ENCODE data around the gene INPPL1.

INPPL1 gene

DNA sequence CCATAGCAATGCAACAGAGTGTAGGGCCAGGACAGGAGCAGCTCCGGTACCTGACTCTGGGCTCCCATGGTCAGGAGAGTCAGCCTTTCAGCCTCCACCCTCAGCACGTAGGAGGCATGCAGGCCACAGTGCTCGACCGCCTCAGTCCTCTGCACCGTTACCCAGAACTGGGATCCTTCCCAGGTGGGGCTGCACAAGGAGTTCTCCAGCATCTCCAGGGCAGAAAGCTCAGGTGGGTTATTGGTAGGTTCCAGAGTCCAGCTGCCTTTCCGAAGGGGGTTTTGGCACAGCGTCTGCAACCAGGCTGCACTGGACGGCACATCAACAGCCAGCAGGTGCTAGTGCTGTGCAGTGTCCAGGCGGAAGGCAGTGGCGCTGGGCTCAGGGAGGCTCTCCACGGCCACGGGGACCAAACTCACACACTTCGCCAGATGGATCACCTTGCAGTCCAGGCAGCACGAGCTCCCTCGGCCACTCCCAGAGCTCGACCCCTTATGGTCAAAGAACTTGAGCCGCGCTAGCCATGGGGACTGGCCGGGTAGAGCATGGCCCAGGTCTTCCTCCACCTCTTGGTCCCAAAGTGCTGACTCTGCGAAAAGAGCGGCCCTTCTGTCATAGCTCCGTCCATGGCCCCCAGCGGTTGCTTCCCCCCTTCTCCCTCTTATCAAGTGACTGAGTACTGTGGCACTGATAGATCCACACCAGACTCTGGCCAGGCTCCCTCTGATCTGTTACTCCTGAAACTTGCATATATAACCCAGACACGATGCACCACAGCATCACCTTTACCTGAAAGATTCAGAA, 26.3 kb downstream of the INPPL1 start:
- Histone ChIP-seq H3K36me3 (replicated peaks) (no peaks in the 10 kb centered on the region), H3K4me3 (ENCODE audit: low read depth, low read length) (no peak overlapping the region), H3K27me3 (replicated peaks) (peaks cover 16% of the 10 kb centered on the region), H3K27ac (no peak overlapping the region)
- in situ Hi-C loops (cut with HindIII; ENCODE audit: low pct_ligation_motif_present, low sequenced_read_pairs) = no loop called here
- TF ChIP-seq CTCF (IDR thresholded peaks at IDR 0.05; ENCODE audit: low read depth, low read length, missing control alignments) = no peak
- DNase-seq = no peak

DNA sequence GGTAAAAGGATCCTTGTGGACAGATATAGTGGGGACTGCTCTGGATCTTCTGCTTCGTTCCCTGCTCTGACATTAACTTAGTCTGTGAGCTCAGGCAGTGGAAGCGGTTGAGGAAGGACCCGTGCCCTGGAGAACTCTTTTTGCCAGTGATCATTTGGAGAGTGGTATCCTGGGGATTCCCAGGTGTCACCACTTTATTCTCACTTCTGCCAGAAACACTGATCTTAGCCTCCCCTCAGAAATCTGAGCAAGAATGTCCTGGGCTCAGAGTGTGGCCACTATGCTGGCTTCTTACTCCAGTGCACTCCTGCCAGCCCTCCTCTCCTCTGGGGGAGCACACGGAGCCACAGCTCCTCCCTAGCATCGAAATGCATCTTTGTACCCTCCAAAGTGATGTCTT, 27.0 kb downstream of the INPPL1 start:
- no peak for TF ChIP-seq CTCF (IDR thresholded peaks at IDR 0.05; ENCODE audit: low read depth, low read length, missing control alignments)
- DNase-seq = no peak
- H3K36me3 ChIP-seq (replicated peaks) = no peaks in the 10 kb centered on the region
- no peak overlapping the region for H3K27ac ChIP-seq
- peaks cover 12% of the 10 kb centered on the region for H3K27me3 ChIP-seq (replicated peaks)
- no peak overlapping the region for H3K4me3 ChIP-seq (ENCODE audit: low read depth, low read length)
- in situ Hi-C loops (cut with HindIII; ENCODE audit: low pct_ligation_motif_present, low sequenced_read_pairs) = no loop called here

- H3K27ac ChIP-seq = no peak overlapping the region
- in situ Hi-C loops (cut with HindIII; ENCODE audit: low pct_ligation_motif_present, low sequenced_read_pairs) = no loop called here
- TF ChIP-seq CTCF (IDR thresholded peaks at IDR 0.05; ENCODE audit: low read depth, low read length, missing control alignments) = no peak
- DNase-seq = no peak
- H3K36me3 ChIP-seq (replicated peaks) = no peaks in the 10 kb centered on the region
- H3K4me3 ChIP-seq (ENCODE audit: low read depth, low read length) = no peak overlapping the region
- peaks cover 4% of the 10 kb centered on the region for H3K27me3 ChIP-seq (replicated peaks)
Observed at GRCh38 chr11:72253392-72253791, 28.8 kb downstream of the INPPL1 start.

DNA sequence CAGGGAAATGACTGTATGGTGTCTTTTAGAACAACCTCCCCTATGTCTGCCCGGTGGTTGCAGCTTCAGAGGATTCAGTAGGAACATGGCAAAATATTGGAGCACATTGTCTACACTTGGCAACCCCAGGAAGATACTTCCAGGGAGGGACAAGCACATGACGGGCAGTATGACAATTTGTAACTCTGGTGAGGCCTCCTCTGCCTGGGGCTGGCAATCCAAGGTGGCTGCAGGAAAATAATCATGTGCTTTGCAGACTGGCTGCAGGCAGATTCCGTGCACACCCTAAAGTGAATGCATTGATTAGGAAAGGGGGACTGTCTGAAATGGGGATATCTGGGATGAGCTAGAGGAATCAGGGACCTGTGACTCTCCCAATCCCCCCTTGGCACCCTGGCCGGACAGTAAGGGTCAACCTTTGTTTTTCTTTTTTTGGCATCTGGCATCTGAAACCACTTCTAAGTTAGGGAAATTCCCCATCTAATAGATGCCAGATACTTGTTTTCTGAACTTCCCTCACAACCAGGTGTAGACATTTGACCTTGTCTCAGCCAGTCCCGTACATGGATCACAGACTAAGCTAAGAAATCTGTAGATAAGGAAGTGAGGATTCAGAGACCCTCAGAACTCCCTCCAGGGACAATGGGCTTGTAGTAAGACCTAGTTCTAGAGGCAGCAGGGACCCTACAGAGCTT, 29.9 kb downstream of the INPPL1 start:
- H3K27ac ChIP-seq = no peak overlapping the region
- H3K27me3 ChIP-seq (replicated peaks) = peaks cover 4% of the 10 kb centered on the region
- no peak for DNase-seq
- H3K36me3 ChIP-seq (replicated peaks) = no peaks in the 10 kb centered on the region
- in situ Hi-C loops (cut with HindIII; ENCODE audit: low pct_ligation_motif_present, low sequenced_read_pairs) = no loop called here
- no peak for TF ChIP-seq CTCF (IDR thresholded peaks at IDR 0.05; ENCODE audit: low read depth, low read length, missing control alignments)
- H3K4me3 ChIP-seq (ENCODE audit: low read depth, low read length) = no peak overlapping the region

GRCh38 chr11:72257570-72257969, 33.0 kb downstream of the INPPL1 start:
- Histone ChIP-seq H3K4me3 (ENCODE audit: low read depth, low read length) (no peak overlapping the region), H3K27ac (no peak overlapping the region), H3K36me3 (replicated peaks) (no peaks in the 10 kb centered on the region), H3K27me3 (replicated peaks) (peaks cover 4% of the 10 kb centered on the region)
- TF ChIP-seq CTCF (IDR thresholded peaks at IDR 0.05; ENCODE audit: low read depth, low read length, missing control alignments) = no peak
- in situ Hi-C loops (cut with HindIII; ENCODE audit: low pct_ligation_motif_present, low sequenced_read_pairs) = no loop called here
- DNase-seq = no peak
